GM12878 (cell line): ENCODE measurements around the gene WWP2.
"Not testable (repeated sequence)": the region's sequence is repeated elsewhere in the genome, so short reads cannot be mapped to it uniquely, and the experiment has no call there.

Source experiments
- CBX3 ChIP-seq: fragments of 200-600 bp; sonication (generic); IDR thresholded peaks from 2 replicates; pipeline ENCODE4 v1.6.1; 2016; ENCODE audit warnings: low read depth, borderline replicate concordance
- CEBPB ChIP-seq, 2 experiments: fragments of 150-350 bp in 1 of 2; IDR thresholded peaks; 2 replicates each; pipeline ENCODE4 v1.6.1; 2012 to 2014; ENCODE audit warnings: low read depth in 2 of 2, low read length in 2 of 2, borderline replicate concordance in 1 of 2, inconsistent platforms in 1 of 2
- NR2C2 ChIP-seq: IDR thresholded peaks from 2 replicates; pipeline ENCODE4 v1.6.1; 2011; ENCODE audit warnings: borderline replicate concordance, low read depth; ENCODE audit not compliant: control insufficient read depth, insufficient read length
- POLR2A ChIP-seq: IDR thresholded peaks from 2 replicates; pipeline ENCODE4 v1.6.1; 2011; ENCODE audit warnings: low read depth, mild to moderate bottlenecking, low read length
- SP1 ChIP-seq: IDR thresholded peaks from one replicate; pipeline ENCODE4 v1.6.1; 2011; ENCODE audit warnings: low read depth, low read length
- YY1 ChIP-seq: IDR thresholded peaks from 2 replicates; pipeline ENCODE4 v1.6.1; 2011; ENCODE audit warnings: low read depth, mild to moderate bottlenecking, low read length
- TF ChIP-seq, protein P1 (sequence below): fragments of 450-650 bp; IDR thresholded peaks from 2 replicates; pipeline ENCODE4 v1.6.1; 2016; ENCODE audit warnings: mild to moderate bottlenecking, moderate library complexity, borderline replicate concordance

DNA sequence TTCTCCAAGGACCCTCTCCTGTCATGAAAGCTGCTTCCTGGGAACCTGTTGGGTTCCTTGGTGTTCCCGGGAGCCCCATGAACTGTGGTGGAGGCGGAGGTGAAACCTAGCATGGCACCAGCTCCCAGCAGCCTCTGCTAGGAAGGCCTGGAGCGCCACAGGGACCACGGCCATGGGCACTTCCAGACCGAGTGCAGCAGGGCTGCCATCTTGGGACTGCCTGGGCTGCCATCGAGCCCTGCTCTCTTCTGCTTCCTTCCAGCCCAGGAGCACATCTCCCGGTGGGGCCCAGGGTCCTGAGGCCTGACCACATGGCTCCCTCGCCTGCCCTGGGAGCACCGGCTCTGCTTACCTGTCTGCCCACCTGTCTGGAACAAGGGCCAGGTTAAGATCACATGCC, 201.2 kb downstream of the WWP2 start:
- TF ChIP-seq CBX3; CEBPB (IDR thresholded peaks at IDR 0.05; ENCODE audit: borderline replicate concordance in 1 of 2, low read depth in 2 of 2, low read length in 2 of 2); SP1; NR2C2; YY1; POLR2A: not testable (repeated sequence)
- TF ChIP-seq, protein P1, sequence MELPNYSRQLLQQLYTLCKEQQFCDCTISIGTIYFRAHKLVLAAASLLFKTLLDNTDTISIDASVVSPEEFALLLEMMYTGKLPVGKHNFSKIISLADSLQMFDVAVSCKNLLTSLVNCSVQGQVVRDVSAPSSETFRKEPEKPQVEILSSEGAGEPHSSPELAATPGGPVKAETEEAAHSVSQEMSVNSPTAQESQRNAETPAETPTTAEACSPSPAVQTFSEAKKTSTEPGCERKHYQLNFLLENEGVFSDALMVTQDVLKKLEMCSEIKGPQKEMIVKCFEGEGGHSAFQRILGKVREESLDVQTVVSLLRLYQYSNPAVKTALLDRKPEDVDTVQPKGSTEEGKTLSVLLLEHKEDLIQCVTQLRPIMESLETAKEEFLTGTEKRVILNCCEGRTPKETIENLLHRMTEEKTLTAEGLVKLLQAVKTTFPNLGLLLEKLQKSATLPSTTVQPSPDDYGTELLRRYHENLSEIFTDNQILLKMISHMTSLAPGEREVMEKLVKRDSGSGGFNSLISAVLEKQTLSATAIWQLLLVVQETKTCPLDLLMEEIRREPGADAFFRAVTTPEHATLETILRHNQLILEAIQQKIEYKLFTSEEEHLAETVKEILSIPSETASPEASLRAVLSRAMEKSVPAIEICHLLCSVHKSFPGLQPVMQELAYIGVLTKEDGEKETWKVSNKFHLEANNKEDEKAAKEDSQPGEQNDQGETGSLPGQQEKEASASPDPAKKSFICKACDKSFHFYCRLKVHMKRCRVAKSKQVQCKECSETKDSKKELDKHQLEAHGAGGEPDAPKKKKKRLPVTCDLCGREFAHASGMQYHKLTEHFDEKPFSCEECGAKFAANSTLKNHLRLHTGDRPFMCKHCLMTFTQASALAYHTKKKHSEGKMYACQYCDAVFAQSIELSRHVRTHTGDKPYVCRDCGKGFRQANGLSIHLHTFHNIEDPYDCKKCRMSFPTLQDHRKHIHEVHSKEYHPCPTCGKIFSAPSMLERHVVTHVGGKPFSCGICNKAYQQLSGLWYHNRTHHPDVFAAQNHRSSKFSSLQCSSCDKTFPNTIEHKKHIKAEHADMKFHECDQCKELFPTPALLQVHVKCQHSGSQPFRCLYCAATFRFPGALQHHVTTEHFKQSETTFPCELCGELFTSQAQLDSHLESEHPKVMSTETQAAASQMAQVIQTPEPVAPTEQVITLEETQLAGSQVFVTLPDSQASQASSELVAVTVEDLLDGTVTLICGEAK: not testable (repeated sequence)
